Measurements from ENCODE around the gene NEGR1. TPM values are rescaled to one million over a fixed set of nuclear protein-coding genes. Genes with fewer than 3 reads are reported as not detected.

NEGR1 gene
- total and polyA plus RNA-seq, 3 donors from 2014 or later, result 2.9 to 7.6 (median 3.1) TPM

GRCh38 chr1:71721532-71721931, 560.8 kb downstream of the NEGR1 start:
- intact Hi-C loops (cut with DNase I; ENCODE audit: low total_unique reads), result no loop called here
- no peaks in the 10 kb centered on the region for H3K36me3 ChIP-seq (ENCODE audit: low read depth, missing control alignments)
- no peaks in the 10 kb centered on the region for H3K9me3 ChIP-seq
- no peaks in the 10 kb centered on the region for H3K27me3 ChIP-seq
- TF ChIP-seq CTCF (IDR thresholded peaks at IDR 0.05) (no peak), POLR2A (IDR thresholded peaks at IDR 0.05) (no peak)
- H3K4me3 ChIP-seq, result no peak overlapping the region
- WGBS, 2 donors, result 55 to 70% methylated on average over 2 of the region's 2 CpGs
- H3K4me1 ChIP-seq, result no peaks in the 10 kb centered on the region
- H3K27ac ChIP-seq, result no peak overlapping the region
- DNase-seq, result no peak

GRCh38 chr1:71719330-71719729, 563.0 kb downstream of the NEGR1 start:
- Histone ChIP-seq H3K4me1 (no peaks in the 10 kb centered on the region), H3K4me3 (no peak overlapping the region), H3K27me3 (no peaks in the 10 kb centered on the region), H3K27ac (no peak overlapping the region), H3K36me3 (ENCODE audit: low read depth, missing control alignments) (no peaks in the 10 kb centered on the region), H3K9me3 (no peaks in the 10 kb centered on the region)
- no peak for DNase-seq
- 48 to 50% methylated on average over 2 of the region's 2 CpGs for WGBS, 2 donors
- no peak for TF ChIP-seq POLR2A (IDR thresholded peaks at IDR 0.05)
- TF ChIP-seq CTCF (IDR thresholded peaks at IDR 0.05), result no peak
- intact Hi-C loops (cut with DNase I; ENCODE audit: low total_unique reads), result no loop called here

GRCh38 chr1:71717186-71717585, 565.2 kb downstream of the NEGR1 start:
- no peaks in the 10 kb centered on the region for H3K36me3 ChIP-seq (ENCODE audit: low read depth, missing control alignments)
- no peaks in the 10 kb centered on the region for H3K27me3 ChIP-seq
- TF ChIP-seq POLR2A (IDR thresholded peaks at IDR 0.05), result no peak
- no peak for TF ChIP-seq CTCF (IDR thresholded peaks at IDR 0.05)
- no peaks in the 10 kb centered on the region for H3K9me3 ChIP-seq
- H3K4me3 ChIP-seq, result no peak overlapping the region
- intact Hi-C loops (cut with DNase I; ENCODE audit: low total_unique reads), result no loop called here
- DNase-seq, result no peak
- no peaks in the 10 kb centered on the region for H3K4me1 ChIP-seq
- H3K27ac ChIP-seq, result no peak overlapping the region

GRCh38 chr1:71711456-71711855, 570.9 kb downstream of the NEGR1 start:
- no peak for DNase-seq
- Histone ChIP-seq H3K9me3 (no peaks in the 10 kb centered on the region), H3K27me3 (no peaks in the 10 kb centered on the region), H3K36me3 (ENCODE audit: low read depth, missing control alignments) (no peaks in the 10 kb centered on the region), H3K4me3 (no peak overlapping the region), H3K4me1 (no peaks in the 10 kb centered on the region), H3K27ac (no peak overlapping the region)
- intact Hi-C loops (cut with DNase I; ENCODE audit: low total_unique reads), result no loop called here
- TF ChIP-seq CTCF (IDR thresholded peaks at IDR 0.05) (no peak), POLR2A (IDR thresholded peaks at IDR 0.05) (no peak)

GRCh38 chr1:71706029-71706671, 576.2 kb downstream of the NEGR1 start:
- TF ChIP-seq CTCF (IDR thresholded peaks at IDR 0.05), result no peak
- TF ChIP-seq POLR2A (IDR thresholded peaks at IDR 0.05), result no peak
- DNase-seq, result no peak
- intact Hi-C loops (cut with DNase I; ENCODE audit: low total_unique reads), result no loop called here
- Histone ChIP-seq H3K27me3 (no peaks in the 10 kb centered on the region), H3K4me3 (no peak overlapping the region), H3K36me3 (ENCODE audit: low read depth, missing control alignments) (no peaks in the 10 kb centered on the region), H3K9me3 (no peaks in the 10 kb centered on the region), H3K4me1 (no peaks in the 10 kb centered on the region), H3K27ac (no peak overlapping the region)
- WGBS, 2 donors, result 85 to 87% methylated on average over 5 of the region's 5 CpGs

Data from testis (tissue), 3 donors.